Ovary (tissue), 3 donors: ENCODE measurements around the gene ANKRD42.

Source experiments
- CTCF ChIP-seq, 3 donors: fragments of 450-650 bp in 2 of 3; fragments of 200-600 bp in 1 of 3; IDR thresholded peaks; one replicate each; pipeline versions ENCODE4 v1.5.1 to v1.8.0; 2016 to 2022; ENCODE audit warnings: antibody characterized with exemption in 3 of 3, mild to moderate bottlenecking in 1 of 3
- EP300 ChIP-seq: sonication (generic); formaldehyde crosslinking; IDR thresholded peaks from one replicate; pipeline ENCODE4 v1.6.1; 2017; ENCODE audit warnings: antibody characterized with exemption
- POLR2A ChIP-seq: fragments of 450-650 bp; IDR thresholded peaks from one replicate; pipeline ENCODE4 v1.6.1; 2017; ENCODE audit warnings: antibody characterized with exemption, mild to moderate bottlenecking, moderate library complexity
- donor health status: DM: no; HTN: no; CAD: no.

DNA sequence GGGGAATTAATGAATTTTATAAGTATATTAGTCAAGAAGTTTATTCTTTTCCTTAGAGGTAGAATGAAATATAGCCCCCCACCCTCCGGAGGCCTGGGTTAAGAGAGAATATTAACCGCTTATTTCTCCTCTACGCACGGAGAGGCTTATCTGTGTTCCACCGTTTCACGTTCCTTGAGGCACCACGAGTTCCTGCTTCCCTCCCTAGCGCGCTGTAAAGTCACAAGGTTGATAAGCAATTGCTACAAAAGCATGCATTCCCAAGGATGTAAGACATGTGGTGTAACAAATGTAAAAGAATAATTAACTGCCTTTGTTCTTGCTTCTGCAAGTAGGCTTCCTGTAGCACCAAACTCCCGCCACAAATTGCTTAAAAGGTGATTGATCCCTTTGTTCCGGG lies 1.5 kb upstream of the ANKRD42 start:
- TF ChIP-seq POLR2A (no peak), CTCF (IDR thresholded peaks at IDR 0.05) (no peak), EP300 (no peak)
